T-helper 2 cell (primary cell): ENCODE data around the gene GIMAP1.

Experiments
- DNase-seq, 5 experiments: peaks; one replicate each; pipeline versions ENCODE4 v3.0.0 to v3.0.0-alpha.2; 2012 to 2022

Gene GIMAP1

DNA sequence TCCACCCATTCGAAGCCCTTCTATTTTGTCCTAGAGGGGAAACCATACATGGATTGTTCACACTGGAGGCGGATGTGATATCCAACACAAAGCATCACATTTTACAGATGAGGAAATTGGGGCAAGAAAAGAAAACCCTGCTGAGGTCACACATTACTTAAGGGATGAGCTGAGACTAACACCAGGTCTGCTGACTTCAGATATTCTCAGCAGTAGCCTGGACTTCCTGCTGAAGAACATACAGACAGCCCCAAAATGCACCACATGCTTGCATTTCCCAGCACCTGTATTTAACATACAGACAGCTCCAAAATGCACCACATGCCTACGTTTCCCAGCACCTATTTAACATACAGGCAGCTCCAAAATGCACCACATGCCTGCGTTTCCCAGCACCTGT, 32.0 kb downstream of the GIMAP1 start:
- peak in 1 of 5 experiments; percentile 52 for DNase-seq

DNA sequence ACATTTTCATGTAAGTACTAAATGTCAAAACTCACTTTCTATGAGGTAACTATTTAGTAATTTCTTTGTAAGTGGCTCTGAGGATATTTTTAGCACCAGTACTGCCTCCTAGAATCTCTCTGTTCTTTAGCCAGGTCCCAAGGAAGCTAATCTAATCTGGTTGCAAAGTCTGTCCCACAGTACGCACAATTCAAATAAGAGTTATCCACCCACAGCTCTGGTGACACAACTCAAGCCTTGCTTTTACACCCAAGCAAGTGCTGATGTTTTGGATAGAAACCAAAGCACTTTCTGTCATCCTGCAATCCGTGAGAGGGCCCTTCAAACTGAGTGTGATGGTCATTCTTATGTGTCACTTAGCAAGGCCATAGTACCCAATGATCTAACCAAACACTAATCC, 35.3 kb downstream of the GIMAP1 start:
- DNase-seq = no peak

DNA sequence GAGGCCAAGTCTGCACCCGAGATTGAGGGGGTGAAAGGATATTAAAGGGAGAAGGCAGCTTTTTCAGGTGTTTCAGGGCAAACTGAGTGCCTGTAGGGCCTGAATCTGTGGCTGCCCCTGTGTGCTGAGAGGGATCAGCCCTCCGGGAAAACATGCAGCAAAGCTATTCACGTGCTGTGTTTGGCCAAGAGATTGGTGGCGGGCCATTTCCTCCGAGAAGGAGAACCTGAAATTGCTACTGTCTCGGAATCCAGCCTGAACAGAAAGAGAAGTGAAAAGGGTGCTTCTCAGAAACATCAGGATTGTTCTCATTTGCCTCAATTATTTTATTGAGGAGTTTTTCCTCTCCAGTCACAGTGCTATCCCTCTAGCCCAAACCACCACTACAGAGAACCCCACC, 36.8 kb downstream of the GIMAP1 start:
- DNase-seq = no peak

DNA sequence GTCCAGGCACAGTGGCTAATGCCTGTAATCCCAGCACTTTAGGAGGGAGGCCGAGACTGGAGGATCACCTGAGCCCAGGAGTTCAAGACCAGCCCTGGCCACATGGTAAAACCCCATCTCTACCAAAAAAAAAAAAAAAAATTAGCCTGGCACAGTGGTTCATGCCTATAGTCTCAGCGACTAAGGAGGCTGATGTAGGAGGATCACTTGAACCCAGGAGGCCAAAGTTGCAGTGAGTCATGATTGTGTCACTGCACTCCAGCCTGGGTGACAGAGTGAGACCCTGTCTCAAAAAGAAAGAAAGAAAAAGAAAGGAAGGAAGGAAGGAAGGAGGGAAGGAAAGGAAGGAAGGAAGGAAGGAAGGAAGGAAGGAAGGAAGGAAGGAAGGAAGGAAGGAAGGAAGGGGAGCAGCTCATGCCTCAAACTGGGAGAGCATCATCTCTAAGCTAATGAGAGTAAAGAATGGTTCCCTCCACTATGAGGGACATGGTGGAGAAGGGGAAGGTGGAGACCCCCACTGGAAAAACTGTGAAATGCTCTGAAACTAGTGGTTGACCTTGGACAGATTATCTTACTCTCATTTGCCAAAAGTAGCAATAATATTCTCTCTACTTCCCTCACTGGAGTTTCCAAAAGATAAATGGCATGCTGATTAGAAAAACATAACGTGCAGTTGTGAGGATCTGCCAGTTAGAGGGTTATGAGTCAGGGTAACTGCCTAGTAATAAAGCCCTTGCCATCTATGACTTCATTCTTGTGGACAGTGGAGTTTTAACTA, 37.6 kb downstream of the GIMAP1 start:
- peak in 1 of 5 experiments; percentile 70 for DNase-seq

DNA sequence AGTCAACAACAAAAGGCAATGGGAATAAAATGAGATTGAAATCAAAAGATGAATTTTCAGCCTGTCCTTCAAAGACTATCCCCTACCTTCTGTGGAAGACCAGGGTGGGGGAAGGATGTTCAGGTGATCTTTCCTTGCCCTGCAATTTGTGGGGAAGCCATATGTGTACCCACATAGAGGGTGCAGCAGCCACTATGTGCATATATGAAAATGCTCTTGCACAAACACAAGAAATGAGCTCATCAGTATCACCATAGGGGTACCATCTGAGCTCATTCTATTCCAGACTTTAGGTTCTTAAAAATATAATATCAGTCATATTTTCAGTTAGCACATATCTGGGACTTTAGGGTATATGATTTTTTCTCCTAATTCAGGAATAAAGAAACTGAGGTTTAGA, 38.5 kb downstream of the GIMAP1 start:
- peak in 1 of 5 experiments; percentile 32 for DNase-seq

DNA sequence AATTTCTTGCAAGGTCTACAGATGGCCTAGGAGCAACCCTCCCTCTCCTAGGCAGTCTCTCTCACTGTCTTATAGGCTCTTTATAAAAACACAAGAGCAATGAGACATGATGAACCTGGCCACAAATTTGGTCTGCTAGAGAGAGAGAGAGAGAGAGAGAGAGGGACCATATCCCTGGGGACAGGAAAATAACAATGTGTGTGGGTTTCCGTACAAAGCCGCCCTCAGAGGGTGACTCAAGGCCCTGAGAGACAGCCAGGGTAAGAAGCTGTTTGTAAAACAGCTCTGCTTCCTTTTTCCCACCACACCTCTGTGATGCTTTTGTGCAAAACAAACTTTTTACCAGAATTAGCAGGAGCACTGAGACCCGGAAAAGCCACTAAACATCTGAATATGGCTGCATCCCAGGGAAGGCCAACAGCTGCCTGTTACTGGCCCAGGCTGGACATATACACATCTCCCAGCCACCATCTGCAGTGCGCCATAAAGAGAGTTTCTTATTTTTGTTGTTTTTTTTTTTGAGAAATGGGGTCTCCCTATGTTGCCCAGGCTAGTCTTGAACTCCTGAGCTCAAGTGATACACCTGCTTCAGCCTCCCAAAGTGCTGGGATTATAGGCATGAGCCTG, 39.2 kb downstream of the GIMAP1 start:
- peak in 4 of 5 experiments; percentile 49 to 91 (median 65) for DNase-seq

DNA sequence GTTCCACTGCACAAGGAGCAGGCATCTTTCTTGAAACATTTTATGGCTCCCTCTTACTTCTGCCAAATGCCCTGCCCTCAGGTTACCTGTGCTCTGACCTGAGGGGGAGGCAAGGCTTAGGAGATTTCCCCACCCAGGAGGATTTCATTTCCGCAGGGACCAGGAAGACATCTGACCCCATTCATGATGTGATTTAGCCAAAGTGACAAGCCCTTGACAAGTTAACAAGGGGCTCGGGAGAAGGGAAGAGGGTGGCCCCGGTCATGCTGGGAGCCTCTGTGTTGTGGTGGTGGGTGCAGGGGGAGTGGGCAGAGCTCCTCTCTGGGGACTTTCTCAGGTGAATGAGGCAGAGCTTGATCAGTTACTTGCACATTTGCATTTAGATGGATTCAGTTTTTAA, 39.8 kb downstream of the GIMAP1 start:
- DNase-seq = no peak

DNA sequence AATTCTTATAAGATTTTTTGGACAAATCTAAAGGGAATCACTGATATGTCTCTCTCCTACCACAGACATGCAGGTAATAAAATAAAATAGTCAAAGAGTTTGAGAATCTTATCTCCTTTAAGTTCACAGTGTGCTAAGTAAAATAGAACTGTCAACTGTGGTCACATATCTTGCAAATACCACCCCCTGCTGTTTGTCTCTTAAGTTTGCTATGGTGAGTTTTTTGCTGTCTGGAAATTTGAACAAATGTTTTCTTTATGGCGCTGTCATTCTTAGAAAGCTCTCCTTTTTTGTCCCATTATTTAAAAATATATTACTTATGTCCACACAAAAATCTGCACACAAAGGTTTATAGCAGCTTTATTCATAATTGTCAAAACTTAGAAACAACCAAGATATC, 40.4 kb downstream of the GIMAP1 start:
- peak in 1 of 5 experiments; percentile 79 for DNase-seq

DNA sequence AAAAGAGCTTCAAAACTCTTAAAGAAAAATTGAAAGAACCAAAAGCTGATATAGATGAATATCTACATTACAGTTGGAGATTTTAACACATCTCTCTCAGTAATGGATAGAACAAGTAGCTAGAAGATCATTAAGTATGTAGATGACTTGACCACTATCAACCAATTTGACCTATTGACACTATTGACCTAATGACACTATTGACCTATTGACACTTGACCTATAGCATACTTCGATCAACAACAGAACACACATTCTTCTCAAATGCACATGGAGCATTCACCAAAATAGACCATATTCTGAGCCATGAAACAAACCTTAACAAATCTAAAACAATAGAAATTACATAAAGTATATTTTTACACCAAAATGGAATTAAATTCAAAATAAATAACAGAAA, 43.1 kb downstream of the GIMAP1 start:
- DNase-seq = no peak

DNA sequence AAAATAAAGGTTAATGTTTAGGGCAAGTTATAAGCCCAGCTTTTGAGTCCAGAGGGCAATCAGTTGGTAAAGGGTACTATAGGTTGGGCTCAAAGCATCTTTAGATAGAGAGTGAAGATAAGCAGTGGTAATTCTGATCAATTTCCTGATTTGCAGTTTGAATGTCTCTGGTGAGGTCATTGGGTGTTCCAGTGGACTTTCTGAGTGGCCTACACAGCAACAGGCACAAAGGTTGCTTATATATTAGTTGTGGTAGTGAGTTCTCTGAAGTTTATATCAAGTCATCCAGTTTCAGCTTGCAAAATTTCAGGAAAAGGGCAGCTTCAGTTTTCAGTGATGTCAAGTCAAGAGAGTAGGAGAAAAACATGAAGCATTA, 49.9 kb downstream of the GIMAP1 start:
- DNase-seq = no peak

DNA sequence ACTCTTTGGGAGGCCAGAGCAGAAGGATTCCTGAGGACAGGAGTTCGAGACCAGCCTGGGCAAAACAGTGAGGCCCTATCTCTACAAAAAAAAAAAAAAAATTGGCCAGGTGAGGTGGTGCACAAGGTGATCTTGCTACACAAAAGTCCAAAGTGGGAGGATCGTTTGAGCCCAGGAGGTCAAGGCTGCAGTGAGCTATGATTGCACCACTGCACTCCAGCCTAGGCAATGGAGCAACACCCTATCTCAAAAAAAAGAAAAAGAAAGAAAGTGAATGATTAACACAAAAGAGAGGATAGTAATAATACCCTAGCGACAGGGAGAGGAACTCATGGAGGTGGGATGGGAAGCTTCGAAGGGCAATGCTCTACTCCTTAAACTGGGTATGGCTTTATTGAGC, 53.4 kb downstream of the GIMAP1 start:
- no peak for DNase-seq
